HG03196 (cell line): ENCODE measurements around the gene HIVEP1.

Experiments used
- ATAC-seq: cut with Tn5 transposase; IDR thresholded peaks from one replicate; pipeline ENCODE4 v1.9.1; 2021; ENCODE audit not compliant: unreplicated experiment

HIVEP1 gene

GRCh38 chr6:12017263-12017662 is 5.2 kb downstream of the HIVEP1 start:
- ATAC-seq = no peak

- no peak for ATAC-seq
Measured at GRCh38 chr6:12017876-12018401, 5.8 kb downstream of the HIVEP1 start.

- no peak for ATAC-seq
Measured at GRCh38 chr6:12020187-12020791, 8.2 kb downstream of the HIVEP1 start.

- no peak for ATAC-seq
Measured at GRCh38 chr6:12022481-12022880, 10.4 kb downstream of the HIVEP1 start.

- ATAC-seq = no peak
Measured at GRCh38 chr6:12022953-12023388, 10.9 kb downstream of the HIVEP1 start.

GRCh38 chr6:12024216-12024615 is 12.1 kb downstream of the HIVEP1 start:
- no peak for ATAC-seq

- ATAC-seq = no peak
Measured at GRCh38 chr6:12024699-12025434, 12.8 kb downstream of the HIVEP1 start.

GRCh38 chr6:12026120-12026519 is 14.0 kb downstream of the HIVEP1 start:
- no peak for ATAC-seq

GRCh38 chr6:12026833-12027232 is 14.7 kb downstream of the HIVEP1 start:
- no peak for ATAC-seq

- ATAC-seq = no peak
Measured at GRCh38 chr6:12028213-12028612, 16.1 kb downstream of the HIVEP1 start.

GRCh38 chr6:12029979-12030737 is 18.0 kb downstream of the HIVEP1 start:
- ATAC-seq = no peak

GRCh38 chr6:12030993-12031550 is 19.0 kb downstream of the HIVEP1 start:
- no peak for ATAC-seq

- no peak for ATAC-seq
Measured at GRCh38 chr6:12032783-12033573, 20.9 kb downstream of the HIVEP1 start.

GRCh38 chr6:12033770-12034169 is 21.7 kb downstream of the HIVEP1 start:
- no peak for ATAC-seq

- ATAC-seq = no peak
Measured at GRCh38 chr6:12034349-12034748, 22.2 kb downstream of the HIVEP1 start.

- ATAC-seq = no peak
Measured at GRCh38 chr6:12034837-12035236, 22.7 kb downstream of the HIVEP1 start.

- ATAC-seq = no peak
Measured at GRCh38 chr6:12036766-12037165, 24.7 kb downstream of the HIVEP1 start.

- no peak for ATAC-seq
Measured at GRCh38 chr6:12037798-12038197, 25.7 kb downstream of the HIVEP1 start.

GRCh38 chr6:12039540-12040459 is 27.7 kb downstream of the HIVEP1 start:
- no peak for ATAC-seq

- no peak for ATAC-seq
Measured at GRCh38 chr6:12047304-12047703, 35.2 kb downstream of the HIVEP1 start.
